ENCODE data around the gene PSMB3.

- TF ChIP-seq, protein P1, sequence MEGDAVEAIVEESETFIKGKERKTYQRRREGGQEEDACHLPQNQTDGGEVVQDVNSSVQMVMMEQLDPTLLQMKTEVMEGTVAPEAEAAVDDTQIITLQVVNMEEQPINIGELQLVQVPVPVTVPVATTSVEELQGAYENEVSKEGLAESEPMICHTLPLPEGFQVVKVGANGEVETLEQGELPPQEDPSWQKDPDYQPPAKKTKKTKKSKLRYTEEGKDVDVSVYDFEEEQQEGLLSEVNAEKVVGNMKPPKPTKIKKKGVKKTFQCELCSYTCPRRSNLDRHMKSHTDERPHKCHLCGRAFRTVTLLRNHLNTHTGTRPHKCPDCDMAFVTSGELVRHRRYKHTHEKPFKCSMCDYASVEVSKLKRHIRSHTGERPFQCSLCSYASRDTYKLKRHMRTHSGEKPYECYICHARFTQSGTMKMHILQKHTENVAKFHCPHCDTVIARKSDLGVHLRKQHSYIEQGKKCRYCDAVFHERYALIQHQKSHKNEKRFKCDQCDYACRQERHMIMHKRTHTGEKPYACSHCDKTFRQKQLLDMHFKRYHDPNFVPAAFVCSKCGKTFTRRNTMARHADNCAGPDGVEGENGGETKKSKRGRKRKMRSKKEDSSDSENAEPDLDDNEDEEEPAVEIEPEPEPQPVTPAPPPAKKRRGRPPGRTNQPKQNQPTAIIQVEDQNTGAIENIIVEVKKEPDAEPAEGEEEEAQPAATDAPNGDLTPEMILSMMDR (IDR thresholded peaks at IDR 0.05; ENCODE audit: low read length), result no peak
- TF ChIP-seq EZH2 (optimal IDR thresholded peaks at IDR 0.05; ENCODE audit: low read depth, low read length) (no peak), EZH2phosphoT487 (IDR thresholded peaks at IDR 0.05; ENCODE audit: low read length) (no peak)
These were observed 27.5 kb upstream of the PSMB3 start for GRCh38 chr17:38725066-38725465.
